Activated naive CD4-positive, alpha-beta T cell treated with anti-CD3 and anti-CD28 coated beads, Interleukin-2, amount 50 U/mL, for 24 hours (primary cell): ENCODE data around the gene AP4B1.
"Not testable (repeated sequence)": the region's sequence is repeated elsewhere in the genome, so short reads cannot be mapped to it uniquely, and the experiment has no call there.

ENCODE experiments used
- H3K27ac Mint-ChIP-seq: one replicate; pipeline ENCODE4 v1.8.0; 2021; ENCODE audit warnings: mild to moderate bottlenecking, mixed read lengths
- H3K27me3 Mint-ChIP-seq: one replicate; pipeline ENCODE4 v1.8.0; 2021; ENCODE audit warnings: mixed read lengths
- H3K36me3 Mint-ChIP-seq: one replicate; pipeline ENCODE4 v1.8.0; 2021; ENCODE audit warnings: mixed read lengths
- H3K4me1 Mint-ChIP-seq: one replicate; pipeline ENCODE4 v1.8.0; 2021; ENCODE audit warnings: mixed read lengths
- H3K4me3 Mint-ChIP-seq: one replicate; pipeline ENCODE4 v1.8.0; 2021; ENCODE audit warnings: mild to moderate bottlenecking, mixed read lengths
- H3K9me3 Mint-ChIP-seq: one replicate; pipeline ENCODE4 v1.8.0; 2021; ENCODE audit warnings: mixed read lengths

The AP4B1 gene

GRCh38 chr1:113904674-113905434 is at the start of gene AP4B1, which contains the start of gene DCLRE1B:
Gene AP4B1 (minus strand): TSS chr1:113904799. CDS start chr1:113904717, 82 bp downstream.
Gene DCLRE1B (plus strand): TSS chr1:113905326. CDS start chr1:113905587, 261 bp downstream.
- peaks cover 13% of the 10 kb centered on the region for H3K36me3 Mint-ChIP-seq
- H3K4me1 Mint-ChIP-seq = peaks cover 51% of the 10 kb centered on the region
- H3K27ac Mint-ChIP-seq = peak within 1 kb of the TSS; percentile 99
- H3K4me3 Mint-ChIP-seq = peak within 1 kb of the TSS; percentile 94
- H3K9me3 Mint-ChIP-seq = no peaks in the 10 kb centered on the region
- no peaks in the 10 kb centered on the region for H3K27me3 Mint-ChIP-seq

GRCh38 chr1:113951719-113952118 is 47.1 kb upstream of the AP4B1 start:
- no peak overlapping the region for H3K4me3 Mint-ChIP-seq
- H3K36me3 Mint-ChIP-seq = peaks cover 7% of the 10 kb centered on the region

GRCh38 chr1:113950908-113951307 is 46.3 kb upstream of the AP4B1 start:
- Mint-ChIP-seq H3K4me3 (no peak overlapping the region), H3K36me3 (peaks cover 7% of the 10 kb centered on the region), H3K4me1 (peaks cover 92% of the 10 kb centered on the region), H3K27me3 (no peaks in the 10 kb centered on the region), H3K27ac (no peak overlapping the region), H3K9me3 (no peaks in the 10 kb centered on the region)

More at GRCh38 chr1:113951719-113952118, 47.1 kb upstream of the AP4B1 start:
- H3K27me3 Mint-ChIP-seq = no peaks in the 10 kb centered on the region
- peaks cover 84% of the 10 kb centered on the region for H3K4me1 Mint-ChIP-seq
- peak overlapping the region; percentile 65 for H3K27ac Mint-ChIP-seq
- H3K9me3 Mint-ChIP-seq = no peaks in the 10 kb centered on the region

- Mint-ChIP-seq H3K4me1 (peaks cover 91% of the 10 kb centered on the region), H3K9me3 (no peaks in the 10 kb centered on the region), H3K27me3 (no peaks in the 10 kb centered on the region), H3K36me3 (peaks cover 9% of the 10 kb centered on the region), H3K27ac (peak overlapping the region; percentile 90), H3K4me3 (no peak overlapping the region)
These were observed 44.4 kb upstream of the AP4B1 start for GRCh38 chr1:113949007-113949406.

GRCh38 chr1:113948151-113948550 is 43.6 kb upstream of the AP4B1 start:
- Mint-ChIP-seq H3K4me3 (peak overlapping the region; percentile 67), H3K36me3 (peaks cover 12% of the 10 kb centered on the region), H3K4me1 (peaks cover 85% of the 10 kb centered on the region), H3K27ac (peak overlapping the region; percentile 90)
- not testable (repeated sequence) for H3K27me3 Mint-ChIP-seq, H3K9me3 Mint-ChIP-seq

GRCh38 chr1:113947388-113948107 is 42.9 kb upstream of the AP4B1 start:
- Mint-ChIP-seq H3K4me1 (peaks cover 83% of the 10 kb centered on the region), H3K36me3 (peaks cover 13% of the 10 kb centered on the region), H3K27ac (peak overlapping the region; percentile 90), H3K9me3 (peaks cover 3% of the 10 kb centered on the region), H3K4me3 (peak overlapping the region; percentile 62), H3K27me3 (no peaks in the 10 kb centered on the region)

- Mint-ChIP-seq H3K36me3 (peaks cover 13% of the 10 kb centered on the region), H3K27ac (peak overlapping the region; percentile 90), H3K27me3 (no peaks in the 10 kb centered on the region), H3K9me3 (peaks cover 3% of the 10 kb centered on the region), H3K4me1 (peaks cover 82% of the 10 kb centered on the region), H3K4me3 (peak overlapping the region; percentile 62)
These were observed 42.2 kb upstream of the AP4B1 start for GRCh38 chr1:113946678-113947387.

- peaks cover 3% of the 10 kb centered on the region for H3K9me3 Mint-ChIP-seq
These were observed 41.5 kb upstream of the AP4B1 start for GRCh38 chr1:113946112-113946511.

GRCh38 chr1:113945329-113945728 is 40.7 kb upstream of the AP4B1 start:
- Mint-ChIP-seq H3K4me3 (no peak overlapping the region), H3K36me3 (peaks cover 18% of the 10 kb centered on the region), H3K9me3 (peaks cover 3% of the 10 kb centered on the region), H3K4me1 (peaks cover 82% of the 10 kb centered on the region), H3K27ac (no peak overlapping the region), H3K27me3 (no peaks in the 10 kb centered on the region)

More at GRCh38 chr1:113946112-113946511, 41.5 kb upstream of the AP4B1 start:
- H3K4me1 Mint-ChIP-seq = peaks cover 80% of the 10 kb centered on the region
- H3K27ac Mint-ChIP-seq = peak overlapping the region; percentile 90
- H3K27me3 Mint-ChIP-seq = no peaks in the 10 kb centered on the region
- peak overlapping the region; percentile 62 for H3K4me3 Mint-ChIP-seq
- H3K36me3 Mint-ChIP-seq = peaks cover 13% of the 10 kb centered on the region

- Mint-ChIP-seq H3K27me3 (no peaks in the 10 kb centered on the region), H3K36me3 (peaks cover 18% of the 10 kb centered on the region), H3K4me3 (peak overlapping the region; percentile 63), H3K27ac (no peak overlapping the region), H3K4me1 (peaks cover 82% of the 10 kb centered on the region), H3K9me3 (peaks cover 3% of the 10 kb centered on the region)
These were observed 38.6 kb upstream of the AP4B1 start for GRCh38 chr1:113943028-113943811.

GRCh38 chr1:113942527-113942926 is 37.9 kb upstream of the AP4B1 start:
- Mint-ChIP-seq H3K36me3 (peaks cover 18% of the 10 kb centered on the region), H3K4me3 (no peak overlapping the region), H3K27ac (no peak overlapping the region), H3K9me3 (peaks cover 3% of the 10 kb centered on the region), H3K4me1 (peaks cover 82% of the 10 kb centered on the region), H3K27me3 (no peaks in the 10 kb centered on the region)

GRCh38 chr1:113941245-113941559 is 36.6 kb upstream of the AP4B1 start:
- Mint-ChIP-seq H3K4me1 (peaks cover 82% of the 10 kb centered on the region), H3K27ac (no peak overlapping the region), H3K9me3 (peaks cover 3% of the 10 kb centered on the region), H3K27me3 (no peaks in the 10 kb centered on the region), H3K4me3 (peak overlapping the region; percentile 80), H3K36me3 (peaks cover 18% of the 10 kb centered on the region)

- peak overlapping the region; percentile 91 for H3K27ac Mint-ChIP-seq
- peaks cover 82% of the 10 kb centered on the region for H3K4me1 Mint-ChIP-seq
- no peaks in the 10 kb centered on the region for H3K27me3 Mint-ChIP-seq
- peaks cover 3% of the 10 kb centered on the region for H3K9me3 Mint-ChIP-seq
- H3K36me3 Mint-ChIP-seq = peaks cover 14% of the 10 kb centered on the region
- peak overlapping the region; percentile 80 for H3K4me3 Mint-ChIP-seq
These were observed 36.0 kb upstream of the AP4B1 start for GRCh38 chr1:113940365-113941244.

- peaks cover 88% of the 10 kb centered on the region for H3K4me1 Mint-ChIP-seq
- H3K4me3 Mint-ChIP-seq = no peak overlapping the region
- H3K9me3 Mint-ChIP-seq = peaks cover 1% of the 10 kb centered on the region
- H3K27ac Mint-ChIP-seq = peak overlapping the region; percentile 92
- no peaks in the 10 kb centered on the region for H3K27me3 Mint-ChIP-seq
- H3K36me3 Mint-ChIP-seq = peaks cover 7% of the 10 kb centered on the region
These were observed 33.6 kb upstream of the AP4B1 start for GRCh38 chr1:113938192-113938591.
